HEK293 (cell line): ENCODE measurements around the gene TLNRD1.

ENCODE experiments used
- IKZF3 ChIP-seq: fragments of 450-650 bp; IDR thresholded peaks from 2 replicates; pipeline ENCODE4 v1.5.0; 2018; ENCODE audit warnings: missing biosample characterization, mild to moderate bottlenecking, missing genetic modification characterization, moderate library complexity
- KLF16 ChIP-seq: fragments of 450-650 bp; formaldehyde crosslinking; IDR thresholded peaks from 2 replicates; pipeline ENCODE4 v1.5.1; 2017; ENCODE audit warnings: missing biosample characterization, missing genetic modification characterization
- OSR2 ChIP-seq: fragments of 450-650 bp; formaldehyde crosslinking; IDR thresholded peaks from 2 replicates; pipeline ENCODE4 v1.5.1; 2016; ENCODE audit warnings: missing biosample characterization, missing genetic modification characterization
- PRDM1 ChIP-seq: fragments of 450-650 bp; formaldehyde crosslinking; IDR thresholded peaks from 2 replicates; pipeline ENCODE4; 2016; ENCODE audit warnings: missing biosample characterization, missing genetic modification characterization
- PRDM10 ChIP-seq: fragments of 450-650 bp; formaldehyde crosslinking; IDR thresholded peaks from 2 replicates; pipeline ENCODE4 v1.5.1; 2016; ENCODE audit warnings: missing biosample characterization, missing genetic modification characterization
- REPIN1 ChIP-seq: fragments of 450-650 bp; formaldehyde crosslinking; IDR thresholded peaks from 2 replicates; pipeline ENCODE4 v1.5.1; 2017; ENCODE audit warnings: missing biosample characterization, missing genetic modification characterization, low read depth
- SETDB1 ChIP-seq: IDR thresholded peaks from one replicate; pipeline ENCODE4 v1.6.1; 2017; ENCODE audit warnings: mild to moderate bottlenecking, low read length, moderate library complexity, mixed read lengths; ENCODE audit not compliant: insufficient read length
- SP2 ChIP-seq: fragments of 450-650 bp; formaldehyde crosslinking; IDR thresholded peaks from 2 replicates; pipeline ENCODE4 v1.5.1; 2016; ENCODE audit warnings: missing biosample characterization, missing genetic modification characterization
- TRIM28 ChIP-seq: IDR thresholded peaks from 2 replicates; pipeline ENCODE4 v1.6.1; 2011; ENCODE audit warnings: low read length, control low read depth, borderline replicate concordance
- ZBTB1 ChIP-seq: fragments of 450-650 bp; formaldehyde crosslinking; IDR thresholded peaks from 2 replicates; pipeline ENCODE4 v1.5.1; 2016; ENCODE audit warnings: missing biosample characterization, missing genetic modification characterization
- ZBTB10 ChIP-seq: fragments of 450-650 bp; formaldehyde crosslinking; IDR thresholded peaks from 2 replicates; pipeline ENCODE4 v1.5.1; 2016; ENCODE audit warnings: missing biosample characterization, missing genetic modification characterization
- ZBTB11 ChIP-seq: fragments of 450-650 bp; formaldehyde crosslinking; conservative IDR thresholded peaks from 2 replicates; pipeline ENCODE4 v1.5.1; 2016; ENCODE audit warnings: low read depth, missing biosample characterization, missing genetic modification characterization
- ZBTB26 ChIP-seq: fragments of 450-650 bp; formaldehyde crosslinking; optimal IDR thresholded peaks from 2 replicates; pipeline ENCODE3; 2016; ENCODE audit warnings: missing biosample characterization, mild to moderate bottlenecking, missing genetic modification characterization
- ZNF132 ChIP-seq: fragments of 450-650 bp; formaldehyde crosslinking; IDR thresholded peaks from 2 replicates; pipeline ENCODE4 v1.5.1; 2017; ENCODE audit warnings: missing biosample characterization, missing genetic modification characterization, borderline replicate concordance
- ZNF2 ChIP-seq: fragments of 450-650 bp; formaldehyde crosslinking; IDR thresholded peaks from 2 replicates; pipeline ENCODE4 v1.5.1; 2016; ENCODE audit warnings: missing biosample characterization, missing genetic modification characterization
- ZNF354C ChIP-seq: fragments of 450-650 bp; formaldehyde crosslinking; IDR thresholded peaks from 2 replicates; pipeline ENCODE4 v1.5.1; 2016; ENCODE audit warnings: missing biosample characterization, missing genetic modification characterization, low read depth, borderline replicate concordance
- ZNF366 ChIP-seq: fragments of 450-650 bp; formaldehyde crosslinking; conservative IDR thresholded peaks from 2 replicates; pipeline ENCODE4 v1.5.1; 2016; ENCODE audit warnings: missing biosample characterization, missing genetic modification characterization
- ZNF423 ChIP-seq: fragments of 450-650 bp; formaldehyde crosslinking; IDR thresholded peaks from 2 replicates; pipeline ENCODE4 v1.5.1; 2016; ENCODE audit warnings: missing biosample characterization, missing genetic modification characterization
- ZNF571 ChIP-seq: fragments of 450-650 bp; formaldehyde crosslinking; IDR thresholded peaks from 2 replicates; pipeline ENCODE4 v1.5.0; 2017; ENCODE audit warnings: missing biosample characterization, missing genetic modification characterization
- ZNF596 ChIP-seq: fragments of 450-650 bp; IDR thresholded peaks from 2 replicates; pipeline ENCODE4 v1.5.0; 2018; ENCODE audit warnings: missing biosample characterization, mild to moderate bottlenecking, missing genetic modification characterization, moderate library complexity
- ZNF623 ChIP-seq: fragments of 450-650 bp; formaldehyde crosslinking; IDR thresholded peaks from 2 replicates; pipeline ENCODE4 v1.5.1; 2016; ENCODE audit warnings: missing biosample characterization, missing genetic modification characterization
- ZNF639 ChIP-seq: fragments of 450-650 bp; formaldehyde crosslinking; IDR thresholded peaks from 2 replicates; pipeline ENCODE4 v1.5.1; 2016; ENCODE audit warnings: missing biosample characterization, missing genetic modification characterization
- ZNF664 ChIP-seq: fragments of 450-650 bp; formaldehyde crosslinking; IDR thresholded peaks from 2 replicates; pipeline ENCODE4 v1.5.1; 2016; ENCODE audit warnings: missing biosample characterization, missing genetic modification characterization
- ZNF701 ChIP-seq: fragments of 450-650 bp; formaldehyde crosslinking; IDR thresholded peaks from 2 replicates; pipeline ENCODE4 v1.5.1; 2016; ENCODE audit warnings: missing biosample characterization, missing genetic modification characterization
- ZSCAN16 ChIP-seq: fragments of 450-650 bp; formaldehyde crosslinking; IDR thresholded peaks from 2 replicates; pipeline ENCODE4 v1.5.1; 2016; ENCODE audit warnings: missing biosample characterization, missing genetic modification characterization

Gene TLNRD1

GRCh38 chr15:80989518-80990478 is 10.9 kb upstream of the TLNRD1 start, which contains the start of gene MESD (continued):
- TF ChIP-seq SP2 (peak; percentile 97), IKZF3 (tag by site-specific recombination) (no peak), ZSCAN16 (tag by site-specific recombination) (peak; percentile 46; the same call in 1 of the 2 replicates), REPIN1 (tag by site-specific recombination) (no peak; the same call in 1 of the 2 replicates), ZBTB10 (tag by site-specific recombination) (no peak), ZNF354C (no peak), KLF16 (tag by site-specific recombination) (peak; percentile 52), SETDB1 (no peak), PRDM1 (tag by site-specific recombination) (no peak), ZBTB26 (tag by site-specific recombination) (peak; percentile 98), ZNF366 (tag by site-specific recombination) (no peak), ZBTB11 (tag by site-specific recombination) (peak; percentile 95), ZNF623 (tag by site-specific recombination) (no peak), TRIM28 (0 out of 2 replicates have a peak, but pooled peaks have one; percentile 33), ZNF571 (tag by site-specific recombination) (no peak), ZNF2 (tag by site-specific recombination) (peak; percentile 81), PRDM10 (tag by site-specific recombination) (peak; percentile 59), ZNF132 (tag by site-specific recombination) (no peak), ZNF596 (tag by site-specific recombination) (no peak), OSR2 (tag by site-specific recombination) (no peak), ZNF423 (tag by site-specific recombination) (no peak), ZNF639 (tag by site-specific recombination) (peak; percentile 80), ZBTB1 (tag by site-specific recombination) (no peak), ZNF701 (tag by site-specific recombination) (no peak), ZNF664 (tag by site-specific recombination) (no peak)
